GM18861 (cell line): ENCODE data around the gene SLC49A3.
"Not testable (repeated sequence)": the region's sequence is repeated elsewhere in the genome, so short reads cannot be mapped to it uniquely, and the experiment has no call there.

Experiments
- ATAC-seq: cut with Tn5 transposase; IDR thresholded peaks from one replicate; pipeline ENCODE4 v1.9.1; 2021; ENCODE audit not compliant: unreplicated experiment

SLC49A3 gene

DNA sequence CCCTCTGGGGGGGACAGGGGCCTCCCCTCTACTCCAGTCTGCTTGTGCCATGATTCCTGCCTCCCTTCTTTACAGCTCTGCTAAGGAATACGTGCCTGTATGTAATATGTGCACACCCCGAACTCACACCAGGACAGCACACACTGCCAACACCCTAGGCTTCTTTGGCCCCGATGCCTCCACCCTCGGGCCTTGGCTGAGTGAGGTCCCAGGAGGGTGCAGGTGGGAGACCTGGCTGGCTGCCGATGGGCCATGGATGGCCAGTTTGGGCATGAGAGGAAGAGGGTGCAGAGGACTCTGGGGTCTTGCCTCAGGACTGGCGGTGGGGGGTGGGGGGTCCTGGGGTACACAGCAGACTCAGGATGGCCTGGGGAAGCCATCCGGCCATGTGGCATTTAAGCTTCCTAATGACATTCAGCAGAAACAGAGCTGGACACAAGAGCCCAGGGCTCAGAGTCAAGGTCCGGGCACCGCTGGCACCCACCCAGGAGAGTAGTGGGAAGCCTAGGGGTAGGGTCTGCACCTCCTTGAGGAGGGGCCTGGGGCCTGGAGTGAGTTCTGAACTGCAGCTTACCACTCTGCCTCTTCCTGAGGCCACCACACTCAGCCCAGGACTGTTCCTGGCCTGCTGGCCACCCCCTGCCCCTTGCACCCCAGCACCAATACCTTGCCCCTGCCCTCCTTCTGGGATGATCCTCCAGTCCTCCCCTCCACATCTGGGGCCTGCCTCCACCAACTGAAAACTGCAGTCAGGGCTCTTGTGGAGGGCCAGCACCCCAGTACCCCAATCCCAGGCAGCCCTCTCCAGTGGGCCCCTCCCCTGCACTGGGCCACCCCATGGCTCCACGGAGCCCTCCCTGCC, 14.6 kb upstream of the SLC49A3 start:
- no peak for ATAC-seq

GRCh38 chr4:702618-703048, 13.7 kb upstream of the SLC49A3 start:
- ATAC-seq = no peak

GRCh38 chr4:700587-701264, 11.8 kb upstream of the SLC49A3 start:
- no peak for ATAC-seq

DNA sequence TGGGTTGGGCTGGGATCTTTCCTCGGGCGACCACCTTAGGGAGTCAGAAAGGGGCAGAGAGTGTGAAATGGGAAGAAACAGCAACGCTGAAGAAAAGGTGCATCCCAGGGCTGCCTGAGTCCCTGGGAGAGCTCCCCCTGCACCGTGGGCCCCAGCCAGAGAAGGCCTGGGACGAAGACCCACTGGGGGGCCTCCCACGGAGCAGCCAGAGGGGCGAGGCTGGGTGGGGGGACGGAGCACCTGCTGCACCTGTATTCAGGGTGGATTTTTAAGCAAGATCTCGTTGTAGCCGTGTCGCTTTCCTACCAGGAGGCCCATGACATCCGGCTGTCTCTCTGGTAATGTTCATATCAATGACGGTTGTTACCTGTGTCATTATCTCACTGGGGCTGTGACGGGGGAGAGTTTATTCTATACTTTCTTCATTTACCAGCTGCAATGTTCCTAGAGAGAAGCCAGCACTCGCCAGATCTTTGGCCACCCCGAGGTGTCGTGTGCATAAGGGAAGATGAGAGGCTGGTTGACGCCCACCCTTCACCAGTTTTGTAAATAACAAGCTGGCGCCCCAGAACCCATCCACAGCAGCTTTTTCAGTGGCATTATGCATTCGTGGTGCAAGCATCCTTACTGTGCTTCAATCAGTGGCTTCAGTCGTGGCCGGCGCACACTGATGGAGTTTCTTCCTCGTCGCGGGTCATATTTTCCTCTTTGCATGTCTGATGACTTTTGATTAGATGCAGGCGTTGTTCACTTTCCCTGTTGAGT, 11.0 kb upstream of the SLC49A3 start:
- ATAC-seq = no peak

GRCh38 chr4:694341-694940, 5.5 kb upstream of the SLC49A3 start:
- not testable (repeated sequence) for ATAC-seq

GRCh38 chr4:692771-693554, 4.0 kb upstream of the SLC49A3 start:
- ATAC-seq = no peak

- no peak for ATAC-seq
These were observed 772 bp upstream of the SLC49A3 start for GRCh38 chr4:689723-690122.

DNA sequence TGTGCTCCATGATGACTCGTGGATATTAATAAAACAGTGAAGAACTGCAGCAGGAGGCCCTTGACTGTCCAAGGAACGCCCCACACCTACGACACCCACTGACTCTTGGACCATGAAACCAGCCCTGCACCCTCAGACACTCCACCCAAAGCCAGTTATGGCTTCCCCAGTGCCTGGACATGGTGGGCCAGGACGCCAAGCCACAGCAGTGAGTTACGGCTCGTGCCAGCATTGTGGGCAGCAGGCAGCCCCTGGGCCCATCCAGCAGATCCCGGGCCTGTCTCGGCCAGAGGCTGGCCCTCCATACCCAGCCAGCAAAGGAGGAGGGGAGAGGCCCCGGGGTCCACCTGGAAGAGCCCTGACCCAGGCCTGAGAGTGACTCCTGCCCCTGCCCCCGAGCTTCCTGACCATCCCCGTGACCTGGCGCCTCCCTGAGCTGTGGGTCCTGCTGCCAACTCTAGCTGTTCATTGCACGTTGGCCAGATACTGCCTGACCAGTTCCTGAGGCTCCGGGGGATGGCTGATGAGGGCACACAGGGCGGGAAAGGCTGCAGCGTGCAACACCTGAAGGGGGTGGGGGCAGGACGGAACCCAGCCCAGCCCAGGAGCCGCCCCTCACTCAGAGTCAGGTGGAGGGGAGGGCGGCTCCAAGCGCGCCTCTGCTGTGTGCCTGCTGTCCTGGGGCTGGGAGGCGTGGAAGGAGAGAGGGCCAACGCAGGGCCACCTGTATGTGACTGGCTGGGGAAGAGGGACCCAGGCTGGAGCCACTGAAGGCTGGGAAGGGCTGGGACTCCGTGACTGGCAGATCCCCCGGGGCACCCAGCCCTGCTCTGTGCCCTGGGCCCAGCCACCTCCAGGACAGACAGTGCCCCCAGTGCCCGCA, 739 bp downstream of the SLC49A3 start:
- ATAC-seq = no peak

- ATAC-seq = no peak
These were observed 1.6 kb downstream of the SLC49A3 start for GRCh38 chr4:687048-687970.

DNA sequence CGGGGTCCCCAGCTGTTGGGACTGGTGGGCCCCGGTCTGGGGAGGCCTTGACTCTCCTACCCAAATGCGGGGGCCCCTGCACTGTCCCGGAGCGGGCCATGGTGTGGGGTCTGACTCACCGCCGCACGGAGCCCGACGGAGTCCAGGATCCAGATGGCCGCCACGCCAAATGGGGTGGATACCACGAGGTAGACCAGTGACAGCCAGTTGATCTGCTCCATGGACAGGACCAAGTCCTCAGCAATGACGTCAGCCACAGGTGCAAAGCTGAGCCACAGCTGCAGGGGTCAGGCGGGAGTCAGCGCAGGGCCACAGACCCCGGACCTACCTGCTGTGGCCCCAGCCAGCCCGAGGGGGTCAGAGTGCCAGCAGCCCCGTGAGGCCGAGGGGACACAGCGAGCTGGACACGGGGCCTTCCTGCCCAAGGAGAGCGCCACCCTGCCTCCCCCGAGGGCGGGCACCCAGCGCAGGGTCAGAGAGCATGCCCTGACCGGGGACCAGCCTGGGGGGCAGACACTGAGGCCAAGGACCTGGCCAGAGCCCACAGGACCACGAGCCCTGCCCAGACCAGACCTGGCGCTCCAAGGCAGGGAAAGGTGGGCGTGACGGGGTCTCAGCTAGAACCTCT, 2.4 kb downstream of the SLC49A3 start:
- no peak for ATAC-seq

DNA sequence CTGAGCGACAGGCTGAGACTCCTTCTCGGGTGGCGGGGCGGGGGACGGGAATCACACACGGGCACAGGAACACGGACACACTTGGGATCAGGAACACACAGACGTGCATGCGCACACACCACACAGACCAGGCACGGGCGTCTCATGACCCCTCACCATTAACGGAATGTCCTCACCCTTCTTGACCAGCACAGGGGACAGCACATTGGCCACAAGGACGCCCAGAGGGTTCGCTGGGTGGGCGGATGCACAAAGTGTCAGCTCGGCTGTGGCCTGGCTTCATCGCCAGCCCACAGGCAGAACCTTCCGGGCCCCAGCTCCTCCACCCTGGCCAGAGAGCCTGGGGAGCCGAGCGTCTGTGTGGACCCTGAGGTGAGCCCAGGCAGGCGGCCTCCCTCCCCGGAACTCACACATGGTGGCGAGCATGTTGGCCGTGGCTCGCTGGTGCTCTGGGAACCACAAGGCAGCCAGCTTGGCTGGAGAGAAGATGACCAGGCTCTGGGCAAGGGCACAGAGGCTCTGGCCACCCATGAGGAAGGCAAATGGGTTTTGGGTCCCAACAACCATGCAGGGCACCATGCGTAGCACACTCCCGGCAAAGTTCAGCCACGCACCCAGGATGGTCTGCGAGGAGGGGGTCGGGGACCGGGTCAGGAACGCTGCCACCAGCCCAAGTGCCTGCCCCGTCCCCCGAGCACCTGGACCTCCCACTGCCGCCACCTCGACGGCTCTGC, 3.1 kb downstream of the SLC49A3 start:
- ATAC-seq = no peak

- no peak for ATAC-seq
These were observed 4.2 kb downstream of the SLC49A3 start for GRCh38 chr4:684623-685327.

DNA sequence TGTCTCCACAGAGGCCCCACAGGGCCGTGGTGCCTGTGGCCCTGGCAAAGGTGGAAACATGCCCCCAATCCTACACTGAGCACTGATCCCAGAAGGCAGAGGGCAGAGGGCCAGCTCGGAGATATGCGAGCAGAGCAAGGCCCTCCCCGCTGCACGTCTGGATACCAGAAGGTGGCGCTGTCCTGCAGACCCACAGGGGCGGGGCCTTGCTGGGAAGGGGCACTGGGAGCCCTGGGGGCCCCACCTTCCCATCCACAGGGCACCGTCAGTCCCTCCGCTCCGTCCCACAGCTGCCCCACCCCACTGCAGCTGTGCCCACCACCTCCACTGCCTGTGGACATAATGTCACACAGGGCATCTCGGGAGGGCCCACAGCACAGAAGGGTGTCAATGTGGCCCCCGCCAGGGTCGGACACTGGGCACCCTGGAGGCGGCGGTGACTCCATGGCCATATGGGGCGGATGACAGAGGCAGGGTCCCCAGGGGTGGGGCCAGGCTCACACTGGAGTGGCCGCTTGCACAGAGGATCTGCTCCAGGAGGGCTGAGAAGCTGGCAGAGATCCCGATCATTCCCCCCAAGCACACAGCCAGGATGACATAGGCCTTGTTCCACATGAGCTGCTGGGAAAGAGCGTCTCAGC, 4.8 kb downstream of the SLC49A3 start:
- no peak for ATAC-seq

GRCh38 chr4:683247-683897, 5.6 kb downstream of the SLC49A3 start:
- no peak for ATAC-seq

DNA sequence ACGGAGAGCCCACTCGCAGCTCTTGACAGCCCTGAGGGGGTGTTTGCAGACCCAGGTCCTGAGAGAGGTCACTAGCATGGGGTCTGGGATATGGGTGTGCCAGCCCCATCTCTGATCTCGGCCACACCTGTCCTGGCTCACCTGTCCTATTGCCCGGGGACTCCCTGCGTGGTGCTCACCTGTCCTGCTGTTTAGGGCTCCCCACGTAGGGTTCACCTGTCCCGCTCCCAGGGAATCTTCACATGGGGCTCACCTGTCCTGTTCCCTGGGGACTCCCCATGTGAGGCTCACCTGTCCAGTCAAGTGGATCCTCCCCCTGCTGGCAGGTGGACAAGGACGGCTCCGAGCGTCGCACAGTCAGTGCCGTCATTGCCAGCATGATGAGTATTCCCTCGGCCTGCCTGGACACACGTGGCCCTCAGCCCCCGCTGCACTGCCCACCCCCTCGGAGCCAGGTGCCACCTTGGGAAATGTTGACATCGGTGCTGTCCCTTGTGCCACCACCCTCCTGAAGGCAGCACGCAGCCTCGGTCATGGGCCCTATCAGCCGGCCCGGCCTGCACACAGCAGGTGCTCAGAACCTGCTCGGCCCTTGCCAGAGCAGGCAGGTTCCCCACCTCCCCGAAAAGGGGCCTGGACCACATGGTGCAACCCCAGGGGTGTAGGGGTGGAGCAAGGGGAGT, 6.3 kb downstream of the SLC49A3 start:
- no peak for ATAC-seq
